Panc1 (cell line): Measurements from ENCODE around the gene CD58. TPM values are rescaled to one million over a fixed set of nuclear protein-coding genes. Genes with fewer than 3 reads are reported as not detected.

Experiments
- ATAC-seq: fragments of 200-7000 bp; cut with Tn5 transposase; 2 replicates; pipeline ENCODE4 v1.9.1; 2020; ENCODE audit warnings: mild to moderate bottlenecking, moderate library complexity
- BruUV-seq: library from RNA; stranded (reverse); fragments of 400-500 nt; replicated peaks from 2 replicates; lab custom pipeline; 2021; lab: Mats Ljungman, UMichigan
- CTCF ChIA-PET: fragments of 300-600 bp; sonication (Branson Sonifier 250); formaldehyde crosslinking; loops from one replicate; lab custom pipeline; 2022; ENCODE audit warnings: antibody characterized with exemption; lab: Charles Lee
- POLR2A ChIA-PET: fragments of 300-600 bp; sonication (Branson Sonifier 250); formaldehyde crosslinking; loops from one replicate; lab custom pipeline; 2022; ENCODE audit warnings: antibody characterized with exemption; lab: Charles Lee
- DNase-seq: peaks from one replicate; pipeline ENCODE4 v3.0.0-alpha.2; 2010; ENCODE audit warnings: low read depth, low spot score
- H3K27ac ChIP-seq: 2 replicates; pipeline ENCODE4 v1.5.1; 2011; ENCODE audit warnings: mild to moderate bottlenecking, low read length, inconsistent platforms
- H3K27me3 ChIP-seq: fragments of 200-500 bp; sonication (Bioruptor generic); 2 replicates; pipeline ENCODE4 v1.6.0; 2014; ENCODE audit warnings: low read length, inconsistent platforms; ENCODE audit not compliant: control insufficient read depth, insufficient read depth
- H3K36me3 ChIP-seq: fragments of 200-500 bp; sonication (Bioruptor generic); 2 replicates; pipeline ENCODE4 v1.5.1; 2014; ENCODE audit warnings: inconsistent platforms, mild to moderate bottlenecking, low read length, moderate library complexity; ENCODE audit not compliant: control insufficient read depth, insufficient read depth
- H3K4me1 ChIP-seq: 2 replicates; pipeline ENCODE4 v1.5.1; 2011; ENCODE audit warnings: inconsistent platforms, mild to moderate bottlenecking, low read length, moderate library complexity; ENCODE audit not compliant: control insufficient read depth, insufficient read depth
- H3K4me3 ChIP-seq, 2 experiments: 2 replicates each; pipeline ENCODE4 v1.5.1; 2011 to 2012; ENCODE audit warnings: low read depth in 2 of 2, low read length in 2 of 2, mild to moderate bottlenecking in 2 of 2, inconsistent platforms in 1 of 2, moderate library complexity in 1 of 2
- H3K9me3 ChIP-seq: fragments of 200-500 bp; sonication (Bioruptor generic); 2 replicates; pipeline ENCODE4 v1.5.1; 2014; ENCODE audit warnings: low read depth, mild to moderate bottlenecking, inconsistent platforms, low read length, moderate library complexity; ENCODE audit not compliant: control insufficient read depth, insufficient read depth
- POLR2AphosphoS5 ChIP-seq: IDR thresholded peaks from 2 replicates; pipeline ENCODE4 v1.6.1; 2012; ENCODE audit warnings: mild to moderate bottlenecking, low read depth, low read length, moderate library complexity
- SIN3A ChIP-seq: IDR thresholded peaks from 2 replicates; pipeline ENCODE4 v1.6.1; 2012; ENCODE audit warnings: low read depth, mild to moderate bottlenecking, low read length, moderate library complexity, borderline replicate concordance; ENCODE audit not compliant: insufficient read depth
- TCF7L2 ChIP-seq: IDR thresholded peaks from 2 replicates; pipeline ENCODE4 v1.6.1; 2011; ENCODE audit warnings: mild to moderate bottlenecking, low read depth, low read length, inconsistent platforms
- in situ Hi-C: cut with HindIII; loops from 2 replicates; pipeline ENCODE4 v1.10.0; 2016; ENCODE audit warnings: low sequenced_read_pairs, low pct_unique_long_range_greater_than_20kb
- intact Hi-C: fragments of 100-400 bp; cut with micrococcal nuclease; formaldehyde crosslinking; loops from one replicate; pipeline ENCODE4 v1.10.0; 2022; ENCODE audit not compliant: unreplicated experiment
- total RNA-seq: library from RNA; stranded (reverse); gene quantifications from one replicate; pipeline ENCODE4 v1.2.1, GENCODE V29; 2021; ENCODE audit not compliant: unreplicated experiment
- TF ChIP-seq, protein P1 (sequence below): fragments of 450-650 bp; IDR thresholded peaks from 2 replicates; pipeline ENCODE4 v1.5.1; 2017; ENCODE audit warnings: mild to moderate bottlenecking
- TF ChIP-seq, protein P2 (sequence below), 2 experiments: IDR thresholded peaks; 2 replicates each; pipeline ENCODE4 v1.6.1; 2011 to 2012; ENCODE audit warnings: low read depth in 2 of 2, control low read depth in 1 of 2, low read length in 1 of 2, mild to moderate bottlenecking in 1 of 2, moderate library complexity in 1 of 2; ENCODE audit not compliant: insufficient read depth in 1 of 2

Gene CD58
- total RNA-seq, 1 experiment from 2014 or later: 12.6 TPM

DNA sequence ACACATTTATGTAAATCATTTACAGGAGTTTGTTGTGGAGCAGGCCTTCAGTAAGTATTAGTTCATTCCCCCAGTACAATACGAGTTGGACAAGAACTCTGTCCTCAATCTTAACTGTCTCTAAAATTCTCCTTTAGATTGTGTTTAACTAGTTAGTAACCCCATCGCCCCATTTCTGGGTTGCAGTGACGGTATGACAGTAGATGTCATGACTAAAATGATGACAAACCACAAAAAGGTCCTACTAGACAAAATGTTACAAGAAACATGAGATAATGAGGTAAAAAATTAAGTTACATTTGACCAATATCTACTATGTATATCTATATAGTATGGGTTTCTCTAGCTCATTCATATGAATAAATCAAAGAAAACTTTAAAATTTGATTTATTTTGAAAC, 41.1 kb downstream of the CD58 start:
- ChIA-PET CTCF (interaction anchor here (0.5 kb wide), 1 partner anchor 40 kb away, joined by 6 read pairs; no protein-coding TSS in a partner anchor), POLR2A (no interaction called here)
- Histone ChIP-seq H3K4me1 (no peaks in the 10 kb centered on the region), H3K9me3 (no peaks in the 10 kb centered on the region), H3K4me3 (no peak overlapping the region), H3K27me3 (no peaks in the 10 kb centered on the region), H3K36me3 (no peaks in the 10 kb centered on the region), H3K27ac (no peak overlapping the region)
- intact Hi-C loops: no loop called here
- TF ChIP-seq, protein P1, sequence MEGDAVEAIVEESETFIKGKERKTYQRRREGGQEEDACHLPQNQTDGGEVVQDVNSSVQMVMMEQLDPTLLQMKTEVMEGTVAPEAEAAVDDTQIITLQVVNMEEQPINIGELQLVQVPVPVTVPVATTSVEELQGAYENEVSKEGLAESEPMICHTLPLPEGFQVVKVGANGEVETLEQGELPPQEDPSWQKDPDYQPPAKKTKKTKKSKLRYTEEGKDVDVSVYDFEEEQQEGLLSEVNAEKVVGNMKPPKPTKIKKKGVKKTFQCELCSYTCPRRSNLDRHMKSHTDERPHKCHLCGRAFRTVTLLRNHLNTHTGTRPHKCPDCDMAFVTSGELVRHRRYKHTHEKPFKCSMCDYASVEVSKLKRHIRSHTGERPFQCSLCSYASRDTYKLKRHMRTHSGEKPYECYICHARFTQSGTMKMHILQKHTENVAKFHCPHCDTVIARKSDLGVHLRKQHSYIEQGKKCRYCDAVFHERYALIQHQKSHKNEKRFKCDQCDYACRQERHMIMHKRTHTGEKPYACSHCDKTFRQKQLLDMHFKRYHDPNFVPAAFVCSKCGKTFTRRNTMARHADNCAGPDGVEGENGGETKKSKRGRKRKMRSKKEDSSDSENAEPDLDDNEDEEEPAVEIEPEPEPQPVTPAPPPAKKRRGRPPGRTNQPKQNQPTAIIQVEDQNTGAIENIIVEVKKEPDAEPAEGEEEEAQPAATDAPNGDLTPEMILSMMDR: no peak
- TF ChIP-seq, protein P2, sequence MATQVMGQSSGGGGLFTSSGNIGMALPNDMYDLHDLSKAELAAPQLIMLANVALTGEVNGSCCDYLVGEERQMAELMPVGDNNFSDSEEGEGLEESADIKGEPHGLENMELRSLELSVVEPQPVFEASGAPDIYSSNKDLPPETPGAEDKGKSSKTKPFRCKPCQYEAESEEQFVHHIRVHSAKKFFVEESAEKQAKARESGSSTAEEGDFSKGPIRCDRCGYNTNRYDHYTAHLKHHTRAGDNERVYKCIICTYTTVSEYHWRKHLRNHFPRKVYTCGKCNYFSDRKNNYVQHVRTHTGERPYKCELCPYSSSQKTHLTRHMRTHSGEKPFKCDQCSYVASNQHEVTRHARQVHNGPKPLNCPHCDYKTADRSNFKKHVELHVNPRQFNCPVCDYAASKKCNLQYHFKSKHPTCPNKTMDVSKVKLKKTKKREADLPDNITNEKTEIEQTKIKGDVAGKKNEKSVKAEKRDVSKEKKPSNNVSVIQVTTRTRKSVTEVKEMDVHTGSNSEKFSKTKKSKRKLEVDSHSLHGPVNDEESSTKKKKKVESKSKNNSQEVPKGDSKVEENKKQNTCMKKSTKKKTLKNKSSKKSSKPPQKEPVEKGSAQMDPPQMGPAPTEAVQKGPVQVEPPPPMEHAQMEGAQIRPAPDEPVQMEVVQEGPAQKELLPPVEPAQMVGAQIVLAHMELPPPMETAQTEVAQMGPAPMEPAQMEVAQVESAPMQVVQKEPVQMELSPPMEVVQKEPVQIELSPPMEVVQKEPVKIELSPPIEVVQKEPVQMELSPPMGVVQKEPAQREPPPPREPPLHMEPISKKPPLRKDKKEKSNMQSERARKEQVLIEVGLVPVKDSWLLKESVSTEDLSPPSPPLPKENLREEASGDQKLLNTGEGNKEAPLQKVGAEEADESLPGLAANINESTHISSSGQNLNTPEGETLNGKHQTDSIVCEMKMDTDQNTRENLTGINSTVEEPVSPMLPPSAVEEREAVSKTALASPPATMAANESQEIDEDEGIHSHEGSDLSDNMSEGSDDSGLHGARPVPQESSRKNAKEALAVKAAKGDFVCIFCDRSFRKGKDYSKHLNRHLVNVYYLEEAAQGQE (IDR thresholded peaks at IDR 0.05; ENCODE audit: insufficient read depth in 1 of 2, low read depth in 2 of 2, low read length in 1 of 2): no peak
- TF ChIP-seq SIN3A (no peak), TCF7L2 (no peak), POLR2AphosphoS5 (no peak)
- no peak for ATAC-seq
- DNase-seq: no peak
- in situ Hi-C loops: no loop called here
- BruUV-seq: no TSS peak

DNA sequence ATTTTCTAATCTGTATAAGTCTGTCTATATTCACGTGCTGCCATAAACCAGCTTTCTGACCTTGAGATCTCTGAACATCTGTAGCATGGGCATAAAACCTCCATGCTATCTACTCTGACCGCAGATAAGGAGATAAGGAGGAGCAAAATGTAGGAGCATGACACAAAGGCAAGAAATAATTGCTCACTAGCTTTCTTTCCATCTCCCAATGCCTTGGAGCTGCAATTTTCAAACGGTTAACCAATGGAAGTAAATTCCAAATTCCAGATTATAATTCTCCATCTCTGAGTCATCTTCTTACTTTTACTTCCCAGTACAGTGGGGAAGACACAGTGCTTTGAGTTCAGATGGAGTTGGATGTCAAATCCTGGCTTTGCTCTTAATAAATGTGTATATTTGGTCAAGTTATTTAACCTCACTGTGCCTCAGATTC, 41.6 kb downstream of the CD58 start:
- no TSS peak for BruUV-seq

More for the DNA sequence above, 41.6 kb downstream of the CD58 start:
- no peak for ATAC-seq
- POLR2A ChIA-PET: no interaction called here
- Histone ChIP-seq H3K27me3 (no peaks in the 10 kb centered on the region), H3K4me3 (no peak overlapping the region), H3K4me1 (no peaks in the 10 kb centered on the region), H3K36me3 (no peaks in the 10 kb centered on the region), H3K9me3 (no peaks in the 10 kb centered on the region), H3K27ac (no peak overlapping the region)
- intact Hi-C loops: no loop called here
- in situ Hi-C loops: no loop called here
- CTCF ChIA-PET: no interaction called here
- no peak for DNase-seq
- TF ChIP-seq, protein P1: no peak
- TF ChIP-seq, protein P2 (IDR thresholded peaks at IDR 0.05; ENCODE audit: insufficient read depth in 1 of 2, low read depth in 2 of 2, low read length in 1 of 2): no peak
- no peak for TF ChIP-seq POLR2AphosphoS5
